HEK293 (cell line): ENCODE results near the gene CTRB1.
A peak's percentile ranks its signal among the peaks of the same experiment; 100 is the strongest.

Experiments
- CTCF ChIA-PET: fragments of 350-600 bp; formaldehyde crosslinking; extraction: SDS; loops from one replicate; lab custom pipeline; 2021; ENCODE audit warnings: antibody characterized with exemption; lab: Yijun Ruan, JAX
- POLR2A ChIA-PET: fragments of 300-600 bp; formaldehyde crosslinking; extraction: SDS; loops from one replicate; lab custom pipeline; 2020; ENCODE audit warnings: antibody characterized with exemption, inconsistent platforms; lab: Yijun Ruan, JAX
- H3K27ac ChIP-seq: fragments of 200-500 bp; sonication (Bioruptor generic); 2 replicates; pipeline ENCODE4 v1.5.1; 2014; ENCODE audit warnings: low read depth, low read length, control low read depth, inconsistent platforms; ENCODE audit errors: extremely low read depth
- H3K36me3 ChIP-seq, 2 experiments: fragments of 200-500 bp in 1 of 2; sonication (Bioruptor generic) in 1 of 2; 1 replicate in 1 of 2; 2 replicates in 1 of 2; pipeline ENCODE4 v1.5.1; 2014 to 2017; ENCODE audit warnings: inconsistent platforms in 2 of 2, low read length in 2 of 2; ENCODE audit not compliant: control insufficient read depth in 2 of 2, insufficient read depth in 1 of 2
- H3K4me1 ChIP-seq: fragments of 200-500 bp; sonication (Bioruptor generic); 2 replicates; pipeline ENCODE4 v1.5.1; 2014; ENCODE audit warnings: mild to moderate bottlenecking, low read length, inconsistent platforms; ENCODE audit not compliant: control insufficient read depth, insufficient read depth
- H3K4me3 ChIP-seq: 2 replicates; pipeline ENCODE4 v1.5.1; 2011; ENCODE audit warnings: low read depth, mild to moderate bottlenecking, control low read depth, low read length, moderate library complexity
- H3K9me3 ChIP-seq: fragments of 200-500 bp; sonication (Bioruptor generic); 2 replicates; pipeline ENCODE4 v1.5.1; 2014; ENCODE audit warnings: low read depth, low read length, inconsistent platforms; ENCODE audit not compliant: control insufficient read depth, insufficient read depth
- GFI1B ChIP-seq: fragments of 450-650 bp; formaldehyde crosslinking; IDR thresholded peaks from 2 replicates; pipeline ENCODE4 v1.5.1; 2016; ENCODE audit warnings: missing biosample characterization, missing genetic modification characterization
- GLIS1 ChIP-seq: fragments of 450-650 bp; formaldehyde crosslinking; IDR thresholded peaks from 2 replicates; pipeline ENCODE4 v1.5.1; 2016; ENCODE audit warnings: missing biosample characterization, missing genetic modification characterization
- GLIS2 ChIP-seq: fragments of 450-650 bp; formaldehyde crosslinking; IDR thresholded peaks from 2 replicates; pipeline ENCODE4 v1.5.1; 2016; ENCODE audit warnings: missing biosample characterization, missing genetic modification characterization
- PATZ1 ChIP-seq: fragments of 450-650 bp; formaldehyde crosslinking; IDR thresholded peaks from 2 replicates; pipeline ENCODE4 v1.5.1; 2016; ENCODE audit warnings: missing biosample characterization, missing genetic modification characterization
- ZBTB49 ChIP-seq: fragments of 450-650 bp; formaldehyde crosslinking; IDR thresholded peaks from 2 replicates; pipeline ENCODE4 v1.5.1; 2016; ENCODE audit warnings: missing biosample characterization, missing genetic modification characterization, low read depth
- ZNF148 ChIP-seq: fragments of 450-650 bp; formaldehyde crosslinking; IDR thresholded peaks from 2 replicates; pipeline ENCODE4 v1.5.0; 2017; ENCODE audit warnings: missing biosample characterization, missing genetic modification characterization, borderline replicate concordance
- ZNF335 ChIP-seq: fragments of 450-650 bp; formaldehyde crosslinking; conservative IDR thresholded peaks from 2 replicates; pipeline ENCODE4 v1.5.1; 2016; ENCODE audit warnings: missing biosample characterization, missing genetic modification characterization
- ZNF37A ChIP-seq: fragments of 450-650 bp; IDR thresholded peaks from 2 replicates; pipeline ENCODE4 v1.5.1; 2018; ENCODE audit warnings: missing biosample characterization, missing genetic modification characterization
- ZNF530 ChIP-seq: fragments of 450-650 bp; formaldehyde crosslinking; IDR thresholded peaks from 2 replicates; pipeline ENCODE4 v1.5.1; 2016; ENCODE audit warnings: low read depth, missing biosample characterization, missing genetic modification characterization
- ZNF600 ChIP-seq: fragments of 450-650 bp; formaldehyde crosslinking; IDR thresholded peaks from 2 replicates; pipeline ENCODE4 v1.5.1; 2016; ENCODE audit warnings: missing biosample characterization, missing genetic modification characterization
- ZNF658 ChIP-seq: fragments of 450-650 bp; formaldehyde crosslinking; IDR thresholded peaks from 2 replicates; pipeline ENCODE4; 2016; ENCODE audit warnings: missing biosample characterization, missing genetic modification characterization
- ZNF843 ChIP-seq: fragments of 450-650 bp; formaldehyde crosslinking; IDR thresholded peaks from 2 replicates; pipeline ENCODE4 v1.5.1; 2016; ENCODE audit warnings: missing biosample characterization, missing genetic modification characterization
- TF ChIP-seq, protein P1 (sequence below): fragments of 450-650 bp; formaldehyde crosslinking; IDR thresholded peaks from 2 replicates; pipeline ENCODE4 v1.5.1; 2016; ENCODE audit warnings: missing biosample characterization, missing genetic modification characterization
- TF ChIP-seq, protein P2 (sequence below): fragments of 450-650 bp; formaldehyde crosslinking; IDR thresholded peaks from 2 replicates; pipeline ENCODE4 v1.5.1; 2017; ENCODE audit warnings: missing biosample characterization, mild to moderate bottlenecking, missing genetic modification characterization, moderate library complexity
- TF ChIP-seq, protein P3 (sequence below): fragments of 450-650 bp; formaldehyde crosslinking; IDR thresholded peaks from 2 replicates; pipeline ENCODE4 v1.5.1; 2016; ENCODE audit warnings: missing biosample characterization, missing genetic modification characterization

CTRB1 gene

GRCh38 chr16:75263291-75263962 is 44.6 kb downstream of the CTRB1 start:
- Histone ChIP-seq H3K4me3 (no peak overlapping the region), H3K36me3 (peaks cover 0 to 25% of the 10 kb centered on the region in 2 experiments; a peak in 1 of 3 replicates), H3K9me3 (no peaks in the 10 kb centered on the region), H3K27ac (no peak overlapping the region), H3K4me1 (peaks cover 5% of the 10 kb centered on the region; the same call in 1 of the 2 replicates)
- ChIA-PET CTCF (no interaction called here), POLR2A (no interaction called here)
- TF ChIP-seq, protein P1, sequence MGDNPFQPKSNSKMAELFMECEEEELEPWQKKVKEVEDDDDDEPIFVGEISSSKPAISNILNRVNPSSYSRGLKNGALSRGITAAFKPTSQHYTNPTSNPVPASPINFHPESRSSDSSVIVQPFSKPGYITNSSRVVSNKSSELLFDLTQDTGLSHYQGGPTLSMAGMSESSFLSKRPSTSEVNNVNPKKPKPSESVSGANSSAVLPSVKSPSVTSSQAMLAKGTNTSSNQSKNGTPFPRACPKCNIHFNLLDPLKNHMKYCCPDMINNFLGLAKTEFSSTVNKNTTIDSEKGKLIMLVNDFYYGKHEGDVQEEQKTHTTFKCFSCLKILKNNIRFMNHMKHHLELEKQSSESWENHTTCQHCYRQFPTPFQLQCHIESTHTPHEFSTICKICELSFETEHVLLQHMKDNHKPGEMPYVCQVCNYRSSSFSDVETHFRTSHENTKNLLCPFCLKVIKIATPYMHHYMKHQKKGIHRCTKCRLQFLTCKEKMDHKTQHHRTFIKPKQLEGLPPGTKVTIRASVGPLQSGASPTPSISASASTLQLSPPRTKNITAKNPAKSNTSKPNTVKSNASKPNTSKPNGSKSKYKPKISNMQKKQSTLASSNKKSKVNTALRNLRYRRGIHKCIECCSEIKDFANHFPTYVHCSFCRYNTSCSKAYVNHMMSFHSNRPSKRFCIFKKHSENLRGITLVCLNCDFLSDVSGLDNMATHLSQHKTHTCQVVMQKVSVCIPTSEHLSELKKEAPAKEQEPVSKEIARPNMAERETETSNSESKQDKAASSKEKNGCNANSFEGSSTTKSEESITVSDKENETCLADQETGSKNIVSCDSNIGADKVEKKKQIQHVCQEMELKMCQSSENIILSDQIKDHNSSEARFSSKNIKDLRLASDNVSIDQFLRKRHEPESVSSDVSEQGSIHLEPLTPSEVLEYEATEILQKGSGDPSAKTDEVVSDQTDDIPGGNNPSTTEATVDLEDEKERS (tag by site-specific recombination) = no peak
- no peak for TF ChIP-seq ZBTB49 (tag by site-specific recombination)
- TF ChIP-seq ZNF335 (tag by site-specific recombination) = no peak
- TF ChIP-seq ZNF530 (tag by site-specific recombination) = no peak
- no peak for TF ChIP-seq ZNF37A (tag by site-specific recombination)
- TF ChIP-seq, protein P2, sequence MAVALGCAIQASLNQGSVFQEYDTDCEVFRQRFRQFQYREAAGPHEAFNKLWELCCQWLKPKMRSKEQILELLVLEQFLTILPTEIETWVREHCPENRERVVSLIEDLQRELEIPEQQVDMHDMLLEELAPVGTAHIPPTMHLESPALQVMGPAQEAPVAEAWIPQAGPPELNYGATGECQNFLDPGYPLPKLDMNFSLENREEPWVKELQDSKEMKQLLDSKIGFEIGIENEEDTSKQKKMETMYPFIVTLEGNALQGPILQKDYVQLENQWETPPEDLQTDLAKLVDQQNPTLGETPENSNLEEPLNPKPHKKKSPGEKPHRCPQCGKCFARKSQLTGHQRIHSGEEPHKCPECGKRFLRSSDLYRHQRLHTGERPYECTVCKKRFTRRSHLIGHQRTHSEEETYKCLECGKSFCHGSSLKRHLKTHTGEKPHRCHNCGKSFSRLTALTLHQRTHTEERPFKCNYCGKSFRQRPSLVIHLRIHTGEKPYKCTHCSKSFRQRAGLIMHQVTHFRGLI = no peak
- TF ChIP-seq ZNF658 (tag by site-specific recombination) = no peak

- TF ChIP-seq, protein P3, sequence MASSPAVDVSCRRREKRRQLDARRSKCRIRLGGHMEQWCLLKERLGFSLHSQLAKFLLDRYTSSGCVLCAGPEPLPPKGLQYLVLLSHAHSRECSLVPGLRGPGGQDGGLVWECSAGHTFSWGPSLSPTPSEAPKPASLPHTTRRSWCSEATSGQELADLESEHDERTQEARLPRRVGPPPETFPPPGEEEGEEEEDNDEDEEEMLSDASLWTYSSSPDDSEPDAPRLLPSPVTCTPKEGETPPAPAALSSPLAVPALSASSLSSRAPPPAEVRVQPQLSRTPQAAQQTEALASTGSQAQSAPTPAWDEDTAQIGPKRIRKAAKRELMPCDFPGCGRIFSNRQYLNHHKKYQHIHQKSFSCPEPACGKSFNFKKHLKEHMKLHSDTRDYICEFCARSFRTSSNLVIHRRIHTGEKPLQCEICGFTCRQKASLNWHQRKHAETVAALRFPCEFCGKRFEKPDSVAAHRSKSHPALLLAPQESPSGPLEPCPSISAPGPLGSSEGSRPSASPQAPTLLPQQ = no peak
- TF ChIP-seq PATZ1 (tag by site-specific recombination) = peak; percentile 17; the same call in 1 of the 2 replicates
- TF ChIP-seq ZNF335 (tag by site-specific recombination) = peak; percentile 41; the same call in 1 of the 2 replicates
- TF ChIP-seq GFI1B = no peak
- peak; percentile 72 for TF ChIP-seq GLIS1 (tag by site-specific recombination)
- TF ChIP-seq ZNF148 (tag by site-specific recombination) = no peak
- 0 out of 2 replicates have a peak, but pooled peaks have one; percentile 62 for TF ChIP-seq ZNF600 (tag by site-specific recombination)
- TF ChIP-seq GLIS2 (tag by site-specific recombination) = peak; percentile 59
- no peak for TF ChIP-seq ZNF843 (tag by site-specific recombination)
- peaks cover 5% of the 10 kb centered on the region; the same call in 1 of the 2 replicates for H3K4me1 ChIP-seq
- no peak overlapping the region for H3K27ac ChIP-seq
- ChIA-PET CTCF (no interaction called here), POLR2A (no interaction called here)
- H3K4me3 ChIP-seq = no peak overlapping the region
- H3K36me3 ChIP-seq = peaks cover 0 to 25% of the 10 kb centered on the region in 2 experiments; a peak in 1 of 3 replicates
- H3K9me3 ChIP-seq = no peaks in the 10 kb centered on the region
Observed at GRCh38 chr16:75263963-75264445, 45.2 kb downstream of the CTRB1 start.
